ENCODE data around the gene EIF4G3.

Gene EIF4G3

GRCh38 chr1:20900056-20900455 is 276.6 kb downstream of the EIF4G3 start:
- no peak for TF ChIP-seq ARNTL (CRISPR knock-in tag; IDR thresholded peaks at IDR 0.05; ENCODE audit: borderline replicate concordance, low read depth)
- TF ChIP-seq TOX (CRISPR knock-in tag; IDR thresholded peaks at IDR 0.05; ENCODE audit: borderline replicate concordance): no peak
- no peak for TF ChIP-seq ZFP3 (CRISPR knock-in tag; IDR thresholded peaks at IDR 0.05)
- no peak for TF ChIP-seq BACH2 (CRISPR knock-in tag; IDR thresholded peaks at IDR 0.05; ENCODE audit: borderline replicate concordance)
- no peak for TF ChIP-seq CSRNP3 (CRISPR knock-in tag; IDR thresholded peaks at IDR 0.05)
- TF ChIP-seq ZFP30 (CRISPR knock-in tag; IDR thresholded peaks at IDR 0.05): no peak
- TF ChIP-seq ISL1 (CRISPR knock-in tag; IDR thresholded peaks at IDR 0.05): no peak
- no peak for TF ChIP-seq RARB (CRISPR knock-in tag; IDR thresholded peaks at IDR 0.05)
- no peak for TF ChIP-seq CREB5 (CRISPR knock-in tag; IDR thresholded peaks at IDR 0.05; ENCODE audit: low read depth)
- no peak for TF ChIP-seq ZNF70 (CRISPR knock-in tag; IDR thresholded peaks at IDR 0.05)
- TF ChIP-seq CSDC2 (CRISPR knock-in tag; IDR thresholded peaks at IDR 0.05): no peak
- no peak for TF ChIP-seq OSR1 (CRISPR knock-in tag; IDR thresholded peaks at IDR 0.05)
- TF ChIP-seq ZC3H10 (CRISPR knock-in tag; IDR thresholded peaks at IDR 0.05): no peak
- no peak for TF ChIP-seq ZNF8 (CRISPR knock-in tag; IDR thresholded peaks at IDR 0.05)
- TF ChIP-seq ESRRG (CRISPR knock-in tag; IDR thresholded peaks at IDR 0.05): no peak
- no peak for TF ChIP-seq SNAI2 (CRISPR knock-in tag; IDR thresholded peaks at IDR 0.05)
- TF ChIP-seq PATZ1 (CRISPR knock-in tag; IDR thresholded peaks at IDR 0.05; ENCODE audit: borderline replicate concordance): no peak
- no peak for ATAC-seq

GRCh38 chr1:20899154-20899972 is 277.3 kb downstream of the EIF4G3 start:
- no peak for ATAC-seq
- no peak for TF ChIP-seq ISL1 (CRISPR knock-in tag; IDR thresholded peaks at IDR 0.05)
- no peak for TF ChIP-seq CSRNP3 (CRISPR knock-in tag; IDR thresholded peaks at IDR 0.05)
- TF ChIP-seq GLIS3 (CRISPR knock-in tag; IDR thresholded peaks at IDR 0.05): no peak
- TF ChIP-seq RARB (CRISPR knock-in tag; IDR thresholded peaks at IDR 0.05): no peak
- TF ChIP-seq ZNF565 (CRISPR knock-in tag; conservative IDR thresholded peaks at IDR 0.05; ENCODE audit: low read depth): no peak
- TF ChIP-seq TSHZ2 (CRISPR knock-in tag; IDR thresholded peaks at IDR 0.05): no peak
- no peak for TF ChIP-seq ZNF70 (CRISPR knock-in tag; IDR thresholded peaks at IDR 0.05)
- TF ChIP-seq ZNF8 (CRISPR knock-in tag; IDR thresholded peaks at IDR 0.05): no peak
- no peak for TF ChIP-seq CREB5 (CRISPR knock-in tag; IDR thresholded peaks at IDR 0.05; ENCODE audit: low read depth)
- no peak for TF ChIP-seq ZFP30 (CRISPR knock-in tag; IDR thresholded peaks at IDR 0.05)
- no peak for TF ChIP-seq ESRRG (CRISPR knock-in tag; IDR thresholded peaks at IDR 0.05)
